Nephron progenitor cell (in vitro differentiated cells): ENCODE results near the gene TPRX1.
"Not testable (repeated sequence)": the region's sequence is repeated elsewhere in the genome, so short reads cannot be mapped to it uniquely, and the experiment has no call there.

ENCODE experiments used
- DNase-seq: peaks from one replicate; pipeline ENCODE4 v3.0.0; 2021
- H3K27ac Mint-ChIP-seq: 2 replicates; pipeline ENCODE4 v1.8.0; 2021; ENCODE audit warnings: mild to moderate bottlenecking, moderate library complexity, mixed read lengths
- H3K27me3 Mint-ChIP-seq: 2 replicates; pipeline ENCODE4 v1.8.0; 2021; ENCODE audit warnings: mild to moderate bottlenecking, low read depth, mixed read lengths; ENCODE audit not compliant: poor library complexity
- H3K36me3 Mint-ChIP-seq: 2 replicates; pipeline ENCODE4 v1.8.0; 2021; ENCODE audit warnings: low read depth, mixed read lengths
- H3K4me1 Mint-ChIP-seq: 2 replicates; pipeline ENCODE4 v1.8.0; 2021; ENCODE audit warnings: mixed read lengths
- H3K4me3 Mint-ChIP-seq: 2 replicates; pipeline ENCODE4 v1.8.0; 2021; ENCODE audit warnings: mild to moderate bottlenecking, moderate library complexity, mixed read lengths
- H3K9me3 Mint-ChIP-seq: 2 replicates; pipeline ENCODE4 v1.8.0; 2021; ENCODE audit warnings: mild to moderate bottlenecking, moderate library complexity, mixed read lengths
- TF ChIP-seq, protein P1 (sequence below): fragments of 200-600 bp; sonication (generic); IDR thresholded peaks from 2 replicates; pipeline ENCODE4 v1.5.0; 2021; ENCODE audit warnings: antibody characterized with exemption

Gene TPRX1

DNA sequence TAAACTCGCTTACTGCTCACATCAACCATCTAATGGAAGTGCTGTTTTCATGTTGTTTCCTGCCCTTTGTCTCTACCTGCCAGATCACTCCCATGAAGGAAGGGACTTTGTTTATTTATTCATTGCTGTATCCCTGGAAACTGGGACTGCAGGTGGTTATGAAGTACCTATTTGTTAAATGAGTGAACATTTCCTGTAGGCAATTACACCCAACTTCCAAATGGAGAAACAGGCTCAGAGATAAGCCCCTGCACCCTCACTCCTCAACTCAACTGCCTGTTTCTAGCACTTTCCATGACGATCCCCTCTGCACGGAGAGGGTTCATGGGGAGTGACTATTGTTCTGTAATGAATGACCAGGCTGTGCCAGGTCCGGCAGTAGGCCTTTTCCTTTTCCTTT lies 27.8 kb downstream of the TPRX1 start:
- DNase-seq: no peak
- peaks cover 8% of the 10 kb centered on the region for H3K36me3 Mint-ChIP-seq
- H3K4me3 Mint-ChIP-seq: no peak overlapping the region
- peaks cover 33% of the 10 kb centered on the region for H3K4me1 Mint-ChIP-seq
- H3K9me3 Mint-ChIP-seq: no peaks in the 10 kb centered on the region
- TF ChIP-seq, protein P1, sequence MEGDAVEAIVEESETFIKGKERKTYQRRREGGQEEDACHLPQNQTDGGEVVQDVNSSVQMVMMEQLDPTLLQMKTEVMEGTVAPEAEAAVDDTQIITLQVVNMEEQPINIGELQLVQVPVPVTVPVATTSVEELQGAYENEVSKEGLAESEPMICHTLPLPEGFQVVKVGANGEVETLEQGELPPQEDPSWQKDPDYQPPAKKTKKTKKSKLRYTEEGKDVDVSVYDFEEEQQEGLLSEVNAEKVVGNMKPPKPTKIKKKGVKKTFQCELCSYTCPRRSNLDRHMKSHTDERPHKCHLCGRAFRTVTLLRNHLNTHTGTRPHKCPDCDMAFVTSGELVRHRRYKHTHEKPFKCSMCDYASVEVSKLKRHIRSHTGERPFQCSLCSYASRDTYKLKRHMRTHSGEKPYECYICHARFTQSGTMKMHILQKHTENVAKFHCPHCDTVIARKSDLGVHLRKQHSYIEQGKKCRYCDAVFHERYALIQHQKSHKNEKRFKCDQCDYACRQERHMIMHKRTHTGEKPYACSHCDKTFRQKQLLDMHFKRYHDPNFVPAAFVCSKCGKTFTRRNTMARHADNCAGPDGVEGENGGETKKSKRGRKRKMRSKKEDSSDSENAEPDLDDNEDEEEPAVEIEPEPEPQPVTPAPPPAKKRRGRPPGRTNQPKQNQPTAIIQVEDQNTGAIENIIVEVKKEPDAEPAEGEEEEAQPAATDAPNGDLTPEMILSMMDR: no peak
- H3K27ac Mint-ChIP-seq: no peak overlapping the region
- peaks cover 6% of the 10 kb centered on the region for H3K27me3 Mint-ChIP-seq

DNA sequence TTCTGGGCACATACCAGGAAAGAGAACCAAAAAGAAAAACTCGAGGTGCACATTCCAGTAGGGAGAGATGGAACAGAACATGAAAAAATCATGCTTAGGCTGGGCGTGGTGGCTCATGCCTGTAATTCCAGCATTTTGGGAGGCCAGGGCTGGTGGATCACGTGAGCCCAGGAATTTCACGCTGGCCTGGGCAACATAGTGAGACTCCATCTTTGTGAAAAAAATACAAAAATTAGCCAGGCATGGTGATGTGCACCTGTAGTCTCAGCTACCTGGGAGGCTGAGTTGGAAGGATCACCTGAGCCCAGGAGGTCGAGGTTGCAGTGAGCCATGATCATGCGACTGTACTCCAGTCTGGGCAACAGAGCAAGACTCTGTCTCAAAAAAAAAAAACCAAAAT lies 33.1 kb downstream of the TPRX1 start:
- not testable (repeated sequence) for H3K4me3 Mint-ChIP-seq, H3K36me3 Mint-ChIP-seq, H3K27ac Mint-ChIP-seq, DNase-seq, H3K9me3 Mint-ChIP-seq
- H3K4me1 Mint-ChIP-seq: peaks cover 15% of the 10 kb centered on the region
- peaks cover 27% of the 10 kb centered on the region for H3K27me3 Mint-ChIP-seq

DNA sequence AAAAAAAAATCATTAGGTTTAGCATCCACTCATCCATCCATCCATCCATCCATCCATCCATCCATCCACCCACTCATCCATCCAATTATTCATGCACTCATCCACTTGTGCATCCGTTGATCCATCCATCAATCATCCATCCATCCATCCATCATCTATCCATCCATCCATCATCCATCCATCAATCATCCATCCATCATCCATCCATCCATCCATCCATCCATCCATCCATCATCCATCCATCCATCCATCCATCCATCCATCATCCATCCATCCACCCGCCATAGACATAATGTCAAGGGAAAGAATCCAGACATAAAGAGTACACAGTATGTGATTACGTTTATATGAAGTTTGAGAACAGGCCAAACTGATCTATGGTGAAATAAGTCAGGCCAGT lies 34.8 kb downstream of the TPRX1 start:
- Mint-ChIP-seq H3K4me3 (no peak overlapping the region), H3K9me3 (no peaks in the 10 kb centered on the region), H3K27ac (no peak overlapping the region), H3K4me1 (peaks cover 23% of the 10 kb centered on the region), H3K36me3 (no peaks in the 10 kb centered on the region), H3K27me3 (peaks cover 27% of the 10 kb centered on the region)
- DNase-seq: no peak
- TF ChIP-seq, protein P1: no peak

DNA sequence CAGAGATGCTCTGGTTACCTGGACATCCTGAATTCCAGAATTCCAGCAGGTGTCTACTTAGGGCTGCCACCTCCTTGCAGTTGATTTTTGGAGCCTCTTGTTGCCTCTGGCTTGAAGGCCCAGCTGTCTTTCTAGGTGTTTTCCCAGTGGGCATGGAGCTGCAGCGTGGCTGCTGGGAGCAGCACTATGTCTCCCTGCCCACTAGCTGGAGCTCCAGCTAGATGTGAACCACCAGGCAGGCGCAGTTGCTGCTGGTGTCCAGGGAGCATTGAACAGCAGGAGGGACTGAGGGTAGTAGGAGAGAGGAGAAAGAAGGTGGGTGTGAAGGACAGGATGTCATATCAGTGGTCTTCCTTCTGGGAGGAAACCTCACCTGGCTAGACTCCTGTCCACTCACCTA lies 35.7 kb downstream of the TPRX1 start:
- DNase-seq: no peak
- Mint-ChIP-seq H3K9me3 (no peaks in the 10 kb centered on the region), H3K27ac (no peak overlapping the region), H3K4me3 (no peak overlapping the region), H3K4me1 (peaks cover 16% of the 10 kb centered on the region), H3K36me3 (no peaks in the 10 kb centered on the region), H3K27me3 (peaks cover 27% of the 10 kb centered on the region)
- TF ChIP-seq, protein P1: no peak

DNA sequence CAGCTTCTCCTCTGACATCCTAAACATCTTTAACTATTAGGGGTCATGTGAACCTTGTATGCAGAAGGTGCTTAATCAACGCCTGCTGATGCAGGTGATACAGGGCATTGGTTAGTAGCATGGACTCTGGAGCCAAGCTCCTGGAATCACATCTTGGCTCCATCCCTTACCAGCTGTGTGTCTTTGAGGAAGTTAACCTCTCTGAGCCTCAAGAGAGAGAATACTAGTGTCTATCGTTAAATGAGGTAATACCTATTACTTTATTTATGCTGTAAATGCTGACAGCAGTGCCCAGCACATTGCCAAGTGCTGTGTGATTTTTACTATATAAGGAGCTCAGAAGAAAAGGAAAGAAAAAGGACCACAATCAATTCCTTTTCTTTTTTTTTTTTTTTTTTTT lies 37.0 kb downstream of the TPRX1 start:
- Mint-ChIP-seq H3K9me3 (no peaks in the 10 kb centered on the region), H3K4me1 (peaks cover 21% of the 10 kb centered on the region), H3K27ac (no peak overlapping the region), H3K4me3 (no peak overlapping the region), H3K27me3 (peaks cover 26% of the 10 kb centered on the region), H3K36me3 (no peaks in the 10 kb centered on the region)
- TF ChIP-seq, protein P1: no peak
- DNase-seq: no peak

DNA sequence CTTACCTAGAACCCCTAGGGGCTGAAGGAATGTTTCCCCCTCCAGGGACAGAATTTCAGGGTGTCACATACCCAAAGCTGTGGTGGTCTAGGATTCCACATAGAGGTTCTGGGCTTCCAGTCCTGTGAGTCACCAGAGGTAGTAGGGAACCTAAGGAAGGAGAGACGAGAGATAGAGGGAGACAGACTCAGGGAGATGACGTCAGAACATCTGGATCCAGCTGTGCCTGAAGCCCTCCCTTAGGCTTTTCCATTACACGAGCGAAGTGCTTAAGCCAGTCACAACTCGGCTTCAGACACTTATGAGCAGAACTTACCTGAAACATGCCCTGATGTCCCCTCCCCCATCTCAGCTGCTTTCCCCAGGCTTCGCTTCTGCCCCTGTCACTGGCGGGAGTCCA lies 37.7 kb downstream of the TPRX1 start:
- TF ChIP-seq, protein P1: no peak
- DNase-seq: no peak
- no peak overlapping the region for H3K4me3 Mint-ChIP-seq
- peaks cover 24% of the 10 kb centered on the region for H3K27me3 Mint-ChIP-seq
- no peaks in the 10 kb centered on the region for H3K36me3 Mint-ChIP-seq
- H3K9me3 Mint-ChIP-seq: no peaks in the 10 kb centered on the region
- no peak overlapping the region for H3K27ac Mint-ChIP-seq
- H3K4me1 Mint-ChIP-seq: peaks cover 21% of the 10 kb centered on the region

DNA sequence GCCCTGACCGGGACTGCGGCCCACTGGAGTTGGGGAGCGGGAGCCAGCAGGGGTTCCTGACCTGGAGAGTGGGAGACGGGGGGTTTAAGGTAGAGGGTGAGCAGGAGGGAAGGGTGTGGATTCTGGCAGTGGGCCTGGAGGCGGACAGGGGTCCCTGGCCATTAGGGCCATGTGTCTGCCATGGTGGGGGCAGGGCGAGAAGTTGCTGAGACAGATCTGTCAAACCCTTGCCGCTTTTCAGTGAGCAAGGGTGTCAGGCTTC lies 38.1 kb downstream of the TPRX1 start:
- no peak for DNase-seq
- Mint-ChIP-seq H3K4me1 (peaks cover 21% of the 10 kb centered on the region), H3K9me3 (no peaks in the 10 kb centered on the region), H3K36me3 (no peaks in the 10 kb centered on the region), H3K27ac (no peak overlapping the region), H3K4me3 (no peak overlapping the region), H3K27me3 (peaks cover 20% of the 10 kb centered on the region)
- TF ChIP-seq, protein P1: no peak
